Neural crest cell (in vitro differentiated cells): Measurements from ENCODE around the gene CCDC32. TPM values are rescaled to one million over a fixed set of nuclear protein-coding genes. Genes with fewer than 3 reads are reported as not detected.

Source experiments
- DNase-seq: peaks from one replicate; pipeline ENCODE4 v3.0.0; 2021; ENCODE audit warnings: low read depth, mixed read lengths, low spot score
- H3K27ac Mint-ChIP-seq: one replicate; pipeline ENCODE4 v1.8.0; 2021; ENCODE audit warnings: mild to moderate bottlenecking, mixed read lengths; ENCODE audit not compliant: unreplicated experiment
- H3K27me3 Mint-ChIP-seq: 2 replicates; pipeline ENCODE4 v1.8.0; 2021; ENCODE audit warnings: low read depth, mild to moderate bottlenecking, mixed read lengths
- H3K36me3 Mint-ChIP-seq: 2 replicates; pipeline ENCODE4 v1.8.0; 2021; ENCODE audit warnings: low read depth, mild to moderate bottlenecking, mixed read lengths
- H3K4me1 Mint-ChIP-seq: 2 replicates; pipeline ENCODE4 v1.8.0; 2021; ENCODE audit warnings: mixed read lengths
- H3K4me3 Mint-ChIP-seq: one replicate; pipeline ENCODE4 v1.8.0; 2021; ENCODE audit warnings: mild to moderate bottlenecking, mixed read lengths
- H3K9me3 Mint-ChIP-seq: 2 replicates; pipeline ENCODE4 v1.8.0; 2021; ENCODE audit warnings: mixed read lengths
- CTCF ChIP-seq: fragments of 200-600 bp; sonication (generic); conservative IDR thresholded peaks from 2 replicates; pipeline ENCODE4 v1.5.0; 2021; ENCODE audit warnings: antibody characterized with exemption, mild to moderate bottlenecking
- total RNA-seq: library from RNA; stranded (reverse); gene quantifications from 2 replicates; pipeline ENCODE4 v1.2.1, GENCODE V29; 2021

Gene CCDC32
- total RNA-seq, 1 donor from 2014 or later, result 19.9 TPM

GRCh38 chr15:40516322-40516721 is 48.5 kb downstream of the CCDC32 start:
- H3K27ac Mint-ChIP-seq, result no peak overlapping the region
- no peak for TF ChIP-seq CTCF
- H3K4me1 Mint-ChIP-seq, result peaks cover 14% of the 10 kb centered on the region
- H3K4me3 Mint-ChIP-seq, result no peak overlapping the region
- peaks cover 38% of the 10 kb centered on the region for H3K27me3 Mint-ChIP-seq
- no peaks in the 10 kb centered on the region for H3K9me3 Mint-ChIP-seq
- DNase-seq, result no peak
- H3K36me3 Mint-ChIP-seq, result no peaks in the 10 kb centered on the region

- Mint-ChIP-seq H3K27me3 (peaks cover 58% of the 10 kb centered on the region), H3K27ac (no peak overlapping the region), H3K4me3 (peak overlapping the region; percentile 17), H3K36me3 (no peaks in the 10 kb centered on the region), H3K9me3 (no peaks in the 10 kb centered on the region), H3K4me1 (peaks cover 13% of the 10 kb centered on the region)
- no peak for DNase-seq
- TF ChIP-seq CTCF, result no peak
These were observed 51.2 kb downstream of the CCDC32 start for GRCh38 chr15:40513609-40514008.

GRCh38 chr15:40512440-40512839 is 52.4 kb downstream of the CCDC32 start:
- Mint-ChIP-seq H3K4me3 (peak overlapping the region; percentile 73), H3K4me1 (peaks cover 18% of the 10 kb centered on the region), H3K27me3 (peaks cover 69% of the 10 kb centered on the region), H3K27ac (no peak overlapping the region), H3K36me3 (no peaks in the 10 kb centered on the region), H3K9me3 (no peaks in the 10 kb centered on the region)
- no peak for TF ChIP-seq CTCF
- DNase-seq, result no peak

GRCh38 chr15:40511472-40512133 is 53.2 kb downstream of the CCDC32 start:
- peaks cover 23% of the 10 kb centered on the region for H3K4me1 Mint-ChIP-seq
- TF ChIP-seq CTCF, result no peak
- peak; percentile 45 for DNase-seq
- peak overlapping the region; percentile 74 for H3K4me3 Mint-ChIP-seq
- peaks cover 72% of the 10 kb centered on the region for H3K27me3 Mint-ChIP-seq
- H3K36me3 Mint-ChIP-seq, result no peaks in the 10 kb centered on the region
- H3K27ac Mint-ChIP-seq, result no peak overlapping the region
- no peaks in the 10 kb centered on the region for H3K9me3 Mint-ChIP-seq

GRCh38 chr15:40511093-40511471 is 53.8 kb downstream of the CCDC32 start:
- DNase-seq, result no peak
- peaks cover 26% of the 10 kb centered on the region for H3K4me1 Mint-ChIP-seq
- H3K27ac Mint-ChIP-seq, result no peak overlapping the region
- peak overlapping the region; percentile 74 for H3K4me3 Mint-ChIP-seq
- no peaks in the 10 kb centered on the region for H3K36me3 Mint-ChIP-seq
- peaks cover 73% of the 10 kb centered on the region for H3K27me3 Mint-ChIP-seq
- TF ChIP-seq CTCF, result no peak
- H3K9me3 Mint-ChIP-seq, result no peaks in the 10 kb centered on the region
